DND-41 (cell line): ENCODE data around the gene KY.
"Not testable (repeated sequence)": the region's sequence is repeated elsewhere in the genome, so short reads cannot be mapped to it uniquely, and the experiment has no call there.

Source experiments
- ATAC-seq: fragments of 200-7000 bp; cut with Tn5 transposase; 3 replicates; pipeline ENCODE4 v1.9.1; 2021; ENCODE audit warnings: low read depth; ENCODE audit not compliant: insufficient read depth
- DNase-seq: peaks from one replicate; pipeline ENCODE4 v3.0.0-alpha.2; 2020
- H2AFZ ChIP-seq: 2 replicates; pipeline ENCODE4 v1.6.0; 2012; ENCODE audit warnings: low read depth, low read length
- H3K27ac ChIP-seq: 2 replicates; pipeline ENCODE4 v1.5.1; 2012; ENCODE audit warnings: low read length, inconsistent platforms
- H3K27me3 ChIP-seq: fragments of 200-600 bp; sonication (generic); 2 replicates; pipeline ENCODE4 v1.6.0; 2012; ENCODE audit warnings: low read length, mild to moderate bottlenecking, inconsistent platforms; ENCODE audit not compliant: insufficient read depth, poor library complexity
- H3K36me3 ChIP-seq: 2 replicates; pipeline ENCODE4 v1.5.1; 2012; ENCODE audit warnings: low read length, inconsistent platforms; ENCODE audit not compliant: insufficient read depth
- H3K4me1 ChIP-seq: 2 replicates; pipeline ENCODE4 v1.5.1; 2012; ENCODE audit warnings: mild to moderate bottlenecking, low read length; ENCODE audit not compliant: insufficient read depth
- H3K4me2 ChIP-seq: 2 replicates; pipeline ENCODE4 v1.6.0; 2012; ENCODE audit warnings: mild to moderate bottlenecking, moderate library complexity, low read length, inconsistent platforms; ENCODE audit not compliant: insufficient read depth
- H3K4me3 ChIP-seq, 2 experiments: fragments of 200-600 bp in 1 of 2; shearing (Covaris generic) in 1 of 2; 2 replicates each; pipeline ENCODE4 v1.5.1; 2012 to 2016; ENCODE audit warnings: inconsistent platforms in 2 of 2, low read length in 2 of 2, mild to moderate bottlenecking in 2 of 2, low read depth in 1 of 2, moderate library complexity in 1 of 2
- H3K79me2 ChIP-seq: 2 replicates; pipeline ENCODE4 v1.6.0; 2012; ENCODE audit warnings: low read length, inconsistent platforms; ENCODE audit not compliant: insufficient read depth
- H3K9ac ChIP-seq: 2 replicates; pipeline ENCODE4 v1.6.0; 2012; ENCODE audit warnings: low read depth, mild to moderate bottlenecking, inconsistent platforms, low read length, moderate library complexity
- H3K9me3 ChIP-seq: 2 replicates; pipeline ENCODE4 v1.5.1; 2012; ENCODE audit warnings: low read length, moderate library complexity, mild to moderate bottlenecking, inconsistent platforms; ENCODE audit not compliant: insufficient read depth, severe bottlenecking
- H4K20me1 ChIP-seq: 2 replicates; pipeline ENCODE4 v1.6.0; 2012; ENCODE audit warnings: low read length; ENCODE audit not compliant: insufficient read depth
- EZH2 ChIP-seq: IDR thresholded peaks from 3 replicates; pipeline ENCODE4 v1.6.1; 2012; ENCODE audit warnings: borderline replicate concordance, low read depth, mild to moderate bottlenecking, moderate library complexity, low read length, inconsistent platforms; ENCODE audit not compliant: severe bottlenecking
- TF ChIP-seq, protein P1 (sequence below): IDR thresholded peaks from 2 replicates; pipeline ENCODE4 v1.5.1; 2012; ENCODE audit warnings: borderline replicate concordance, low read length, moderate library complexity, mild to moderate bottlenecking; ENCODE audit not compliant: poor library complexity, severe bottlenecking; ENCODE audit errors: extremely low read depth

Gene KY

DNA sequence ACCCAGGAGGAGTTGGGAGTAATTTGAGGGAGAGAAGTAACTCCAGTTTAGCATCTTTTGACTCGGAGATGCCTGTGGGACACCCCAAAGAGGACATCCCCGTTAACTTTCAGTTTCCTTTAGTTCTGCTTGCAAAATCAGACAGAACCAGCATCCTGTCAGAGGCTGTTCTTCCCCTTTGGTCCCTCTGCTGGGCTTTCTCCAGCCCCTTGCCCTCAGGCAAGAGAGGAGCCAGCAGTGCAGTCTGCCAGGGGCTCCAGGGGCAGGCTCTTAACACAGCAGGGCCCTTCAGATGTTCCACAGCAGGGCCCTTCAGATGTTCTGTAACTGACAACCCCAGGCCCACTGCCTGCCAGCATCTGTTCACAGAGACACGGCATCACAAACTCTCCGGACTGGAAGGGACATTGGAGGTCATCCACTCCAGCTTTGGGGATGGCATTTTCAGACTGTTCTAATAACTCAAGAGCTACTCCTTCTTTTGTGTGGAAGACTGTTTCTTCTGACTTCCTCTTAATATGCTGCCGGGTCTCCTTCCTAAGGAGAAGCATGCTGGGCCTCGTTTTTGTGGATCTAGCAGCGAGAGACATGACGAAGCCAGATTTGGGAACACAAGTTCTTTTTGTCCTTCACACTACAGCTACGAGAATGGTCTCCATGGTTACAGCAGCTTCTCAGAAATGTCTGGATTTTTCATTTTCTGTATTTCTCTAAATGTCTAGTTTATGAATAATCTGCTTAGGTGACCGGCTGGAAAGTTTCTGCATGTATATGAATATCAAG, 51.9 kb downstream of the KY start:
- no peaks in the 10 kb centered on the region for H3K36me3 ChIP-seq
- H3K9ac ChIP-seq: no peak overlapping the region
- peaks cover 4% of the 10 kb centered on the region; the same call in 1 of the 2 replicates for H3K4me1 ChIP-seq
- no peak overlapping the region for H2AFZ ChIP-seq
- H3K4me3 ChIP-seq: no peak overlapping the region
- no peaks in the 10 kb centered on the region for H3K79me2 ChIP-seq
- TF ChIP-seq, protein P1, sequence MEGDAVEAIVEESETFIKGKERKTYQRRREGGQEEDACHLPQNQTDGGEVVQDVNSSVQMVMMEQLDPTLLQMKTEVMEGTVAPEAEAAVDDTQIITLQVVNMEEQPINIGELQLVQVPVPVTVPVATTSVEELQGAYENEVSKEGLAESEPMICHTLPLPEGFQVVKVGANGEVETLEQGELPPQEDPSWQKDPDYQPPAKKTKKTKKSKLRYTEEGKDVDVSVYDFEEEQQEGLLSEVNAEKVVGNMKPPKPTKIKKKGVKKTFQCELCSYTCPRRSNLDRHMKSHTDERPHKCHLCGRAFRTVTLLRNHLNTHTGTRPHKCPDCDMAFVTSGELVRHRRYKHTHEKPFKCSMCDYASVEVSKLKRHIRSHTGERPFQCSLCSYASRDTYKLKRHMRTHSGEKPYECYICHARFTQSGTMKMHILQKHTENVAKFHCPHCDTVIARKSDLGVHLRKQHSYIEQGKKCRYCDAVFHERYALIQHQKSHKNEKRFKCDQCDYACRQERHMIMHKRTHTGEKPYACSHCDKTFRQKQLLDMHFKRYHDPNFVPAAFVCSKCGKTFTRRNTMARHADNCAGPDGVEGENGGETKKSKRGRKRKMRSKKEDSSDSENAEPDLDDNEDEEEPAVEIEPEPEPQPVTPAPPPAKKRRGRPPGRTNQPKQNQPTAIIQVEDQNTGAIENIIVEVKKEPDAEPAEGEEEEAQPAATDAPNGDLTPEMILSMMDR: no peak
- TF ChIP-seq EZH2: no peak
- no peaks in the 10 kb centered on the region; the same call in 1 of the 2 replicates for H4K20me1 ChIP-seq
- no peaks in the 10 kb centered on the region for H3K9me3 ChIP-seq
- no peaks in the 10 kb centered on the region for H3K27me3 ChIP-seq
- H3K27ac ChIP-seq: no peak overlapping the region
- H3K4me2 ChIP-seq: no peak overlapping the region
- DNase-seq: no peak
- ATAC-seq: no peak

DNA sequence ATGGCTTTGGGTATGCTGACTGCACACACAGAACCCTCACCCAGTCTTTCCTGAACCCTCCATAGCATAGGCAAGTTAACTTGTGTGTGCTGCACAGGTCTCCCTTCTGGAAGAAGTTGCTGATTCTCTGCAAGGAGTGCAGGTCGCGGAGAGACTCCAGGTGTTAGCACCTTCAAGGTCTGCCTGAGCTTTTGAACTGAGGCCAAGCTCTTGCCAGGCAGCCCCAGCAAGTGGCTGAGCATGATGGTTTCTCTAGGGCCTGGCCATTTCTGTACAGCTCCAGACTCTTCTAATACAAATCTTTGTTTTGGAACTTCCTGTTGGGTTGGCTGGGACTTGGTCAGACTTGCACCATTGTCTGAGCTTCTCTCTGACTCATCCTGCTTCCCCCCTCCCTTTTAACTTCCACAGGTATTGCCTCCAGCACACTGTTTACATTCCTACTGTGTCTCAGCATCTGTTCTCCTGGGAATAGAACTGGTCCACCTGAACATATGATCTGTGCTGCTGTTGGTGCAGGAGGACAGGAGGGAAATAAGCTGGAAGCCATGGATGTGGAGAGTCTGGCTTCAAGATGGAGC, 53.3 kb downstream of the KY start:
- Histone ChIP-seq H3K27me3 (no peaks in the 10 kb centered on the region), H3K4me1 (peaks cover 4% of the 10 kb centered on the region; the same call in 1 of the 2 replicates), H3K9ac (no peak overlapping the region), H3K27ac (no peak overlapping the region), H2AFZ (no peak overlapping the region), H3K79me2 (no peaks in the 10 kb centered on the region), H3K9me3 (no peaks in the 10 kb centered on the region), H4K20me1 (no peaks in the 10 kb centered on the region; the same call in 1 of the 2 replicates), H3K4me3 (no peak overlapping the region), H3K4me2 (no peak overlapping the region), H3K36me3 (no peaks in the 10 kb centered on the region)
- DNase-seq: no peak
- no peak for ATAC-seq
- no peak for TF ChIP-seq EZH2
- TF ChIP-seq, protein P1: no peak

DNA sequence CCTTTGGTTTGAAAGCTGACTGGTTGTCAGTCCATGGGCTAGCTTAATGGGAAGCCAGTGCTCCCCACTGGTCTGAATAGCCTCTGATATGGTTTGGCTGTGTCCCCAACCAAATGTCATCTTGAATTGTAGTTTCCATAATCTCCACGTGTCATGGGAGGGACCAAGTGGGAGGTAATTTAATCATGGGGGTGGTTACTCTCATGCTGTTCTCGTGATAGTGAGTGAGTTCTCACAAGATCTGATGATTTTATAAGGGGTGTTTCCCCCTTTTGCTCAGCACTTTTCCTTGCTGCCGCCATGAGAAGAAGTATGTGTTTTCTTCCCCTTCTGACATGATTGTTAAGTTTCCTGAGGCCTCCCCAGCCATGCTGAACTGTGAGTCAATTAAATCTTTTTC, 55.8 kb downstream of the KY start:
- H3K9me3 ChIP-seq, H3K4me1 ChIP-seq, H3K9ac ChIP-seq: not testable (repeated sequence)

DNA sequence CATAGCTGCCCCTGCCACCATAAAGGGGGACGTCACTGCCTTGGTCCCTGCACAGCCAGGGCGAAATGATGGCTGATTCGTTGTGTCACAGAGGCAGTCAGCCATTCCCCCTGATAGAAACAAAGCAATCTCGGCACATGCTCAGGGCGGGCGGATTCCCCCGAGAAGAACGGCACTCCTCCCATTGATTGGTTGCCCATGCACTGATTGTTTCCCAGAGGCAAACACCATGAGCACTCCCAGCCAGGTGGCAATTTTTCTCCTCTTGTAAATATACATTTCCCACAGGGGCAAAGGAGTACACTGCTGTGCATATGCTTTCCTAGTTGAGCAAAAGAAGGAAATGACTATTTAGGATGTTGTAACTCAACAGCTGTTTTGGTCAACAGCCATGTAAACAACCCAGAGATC, 56.5 kb downstream of the KY start:
- Histone ChIP-seq H3K36me3 (no peaks in the 10 kb centered on the region), H3K4me2 (no peak overlapping the region), H4K20me1 (no peaks in the 10 kb centered on the region), H3K27ac (no peak overlapping the region), H3K9me3 (no peaks in the 10 kb centered on the region), H3K4me1 (no peaks in the 10 kb centered on the region), H3K9ac (no peak overlapping the region), H3K27me3 (no peaks in the 10 kb centered on the region), H3K79me2 (no peaks in the 10 kb centered on the region), H2AFZ (no peak overlapping the region), H3K4me3 (no peak overlapping the region)
- no peak for ATAC-seq
- TF ChIP-seq EZH2: no peak
- TF ChIP-seq, protein P1: no peak
- DNase-seq: no peak

More for the DNA sequence above, 55.8 kb downstream of the KY start:
- not testable (repeated sequence) for H3K27me3 ChIP-seq, ATAC-seq, DNase-seq, H4K20me1 ChIP-seq, H2AFZ ChIP-seq, H3K36me3 ChIP-seq, H3K27ac ChIP-seq, H3K79me2 ChIP-seq, H3K4me2 ChIP-seq, H3K4me3 ChIP-seq
